Astrocyte of the cerebellum (primary cell): ENCODE measurements around the gene PRR14L.

Source experiments
- DNase-seq: peaks from one replicate; pipeline ENCODE4 v3.0.0-alpha.2; 2011; ENCODE audit warnings: low read depth
- H3K4me3 ChIP-seq: 2 replicates; pipeline ENCODE4 v1.5.1; 2011; ENCODE audit warnings: mild to moderate bottlenecking, low read depth, low read length, moderate library complexity
- CTCF ChIP-seq: IDR thresholded peaks from 2 replicates; pipeline ENCODE4 v1.5.1; 2012; ENCODE audit warnings: low read length, low read depth, moderate library complexity, mild to moderate bottlenecking; ENCODE audit errors: missing control alignments
- in situ Hi-C: cut with HindIII; loops from 2 replicates; pipeline ENCODE4 v1.10.0; 2017; ENCODE audit warnings: low sequenced_read_pairs

PRR14L gene

GRCh38 chr22:31739795-31740201 is 10.1 kb downstream of the PRR14L start:
- DNase-seq = no peak
- TF ChIP-seq CTCF = no peak
- in situ Hi-C loops = loop anchor here (10.0 kb wide), 1 partner anchor 55 kb away; no protein-coding TSS in a partner anchor
- no peak overlapping the region for H3K4me3 ChIP-seq

- in situ Hi-C loops = no loop called here
- DNase-seq = no peak
- H3K4me3 ChIP-seq = no peak overlapping the region
- no peak for TF ChIP-seq CTCF
Measured at GRCh38 chr22:31738566-31738965, 11.4 kb downstream of the PRR14L start.

GRCh38 chr22:31737932-31738331 is 12.0 kb downstream of the PRR14L start:
- in situ Hi-C loops = no loop called here

GRCh38 chr22:31736458-31736857 is 13.5 kb downstream of the PRR14L start:
- in situ Hi-C loops = no loop called here
- no peak for TF ChIP-seq CTCF
- DNase-seq = no peak
- no peak overlapping the region for H3K4me3 ChIP-seq

More at GRCh38 chr22:31737932-31738331, 12.0 kb downstream of the PRR14L start:
- TF ChIP-seq CTCF = no peak
- DNase-seq = no peak
- no peak overlapping the region for H3K4me3 ChIP-seq

GRCh38 chr22:31734512-31734911 is 15.4 kb downstream of the PRR14L start:
- in situ Hi-C loops = no loop called here
- no peak overlapping the region for H3K4me3 ChIP-seq
- TF ChIP-seq CTCF = no peak
- peak; percentile 31 for DNase-seq

- no peak for TF ChIP-seq CTCF
- H3K4me3 ChIP-seq = no peak overlapping the region
- in situ Hi-C loops = no loop called here
- no peak for DNase-seq
Measured at GRCh38 chr22:31733580-31734079, 16.3 kb downstream of the PRR14L start.
